KOPT-K1 (cell line): ENCODE data around the gene UCHL3.

ENCODE experiments used
- H3K27ac ChIP-seq: fragments of 200-600 bp; sonication (generic); 2 replicates; pipeline ENCODE4 v1.5.1; 2016; ENCODE audit warnings: antibody characterized with exemption, mild to moderate bottlenecking, low read depth, low read length; ENCODE audit not compliant: poor library complexity, severe bottlenecking
- H3K36me3 ChIP-seq: fragments of 200-600 bp; sonication (generic); 2 replicates; pipeline ENCODE4 v1.5.1; 2017; ENCODE audit warnings: antibody characterized with exemption, mild to moderate bottlenecking, low read length, moderate library complexity; ENCODE audit not compliant: insufficient read depth
- H3K9me3 ChIP-seq: fragments of 200-600 bp; sonication (generic); 2 replicates; pipeline ENCODE4 v1.5.1; 2017; ENCODE audit warnings: antibody characterized with exemption, low read length, mild to moderate bottlenecking; ENCODE audit not compliant: insufficient read depth, poor library complexity, severe bottlenecking

The UCHL3 gene

GRCh38 chr13:75635101-75635827 lies 85.7 kb downstream of the UCHL3 start:
- no peak overlapping the region for H3K27ac ChIP-seq
- H3K36me3 ChIP-seq, result no peaks in the 10 kb centered on the region
- H3K9me3 ChIP-seq, result no peaks in the 10 kb centered on the region

DNA sequence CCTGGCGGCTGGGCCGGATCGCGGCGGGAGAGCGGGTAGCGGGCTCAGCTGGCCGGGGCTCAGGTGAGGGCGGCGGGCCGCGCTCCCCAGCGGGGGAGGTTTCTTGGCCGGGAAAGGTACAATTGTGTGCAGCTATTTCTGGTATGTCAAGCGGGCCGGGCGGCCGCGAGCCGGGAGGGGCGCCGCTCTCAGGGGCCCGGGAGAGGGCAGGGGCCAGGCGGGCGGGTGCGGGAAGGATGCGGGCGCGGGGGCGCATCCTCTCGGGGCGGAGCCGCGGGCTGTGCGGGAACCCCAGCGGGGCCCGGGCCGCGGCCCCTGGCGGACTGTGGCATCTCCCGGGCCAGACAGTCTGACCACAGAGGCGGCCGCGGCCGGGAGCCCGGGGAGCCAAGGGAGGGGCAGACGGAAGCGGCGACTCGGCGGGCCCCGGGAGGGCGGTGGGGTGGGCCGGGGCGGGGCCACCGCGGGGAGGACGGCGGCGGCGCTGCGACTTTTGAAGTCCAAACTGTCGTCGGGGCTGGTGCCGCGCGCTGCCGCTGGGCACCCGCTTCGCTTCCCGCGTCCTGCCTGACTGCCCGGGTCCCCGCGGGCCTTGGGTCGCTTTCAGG lies 86.3 kb downstream of the UCHL3 start, which contains the start of gene LMO7:
LMO7 (plus strand) TSS at position 503 of the 608 bp plus-strand sequence. CDS start 328 bp downstream, outside the sequence.
- no peaks in the 10 kb centered on the region for H3K9me3 ChIP-seq
- H3K36me3 ChIP-seq, result no peaks in the 10 kb centered on the region
- peak within 1 kb of the TSS; percentile 57 for H3K27ac ChIP-seq

DNA sequence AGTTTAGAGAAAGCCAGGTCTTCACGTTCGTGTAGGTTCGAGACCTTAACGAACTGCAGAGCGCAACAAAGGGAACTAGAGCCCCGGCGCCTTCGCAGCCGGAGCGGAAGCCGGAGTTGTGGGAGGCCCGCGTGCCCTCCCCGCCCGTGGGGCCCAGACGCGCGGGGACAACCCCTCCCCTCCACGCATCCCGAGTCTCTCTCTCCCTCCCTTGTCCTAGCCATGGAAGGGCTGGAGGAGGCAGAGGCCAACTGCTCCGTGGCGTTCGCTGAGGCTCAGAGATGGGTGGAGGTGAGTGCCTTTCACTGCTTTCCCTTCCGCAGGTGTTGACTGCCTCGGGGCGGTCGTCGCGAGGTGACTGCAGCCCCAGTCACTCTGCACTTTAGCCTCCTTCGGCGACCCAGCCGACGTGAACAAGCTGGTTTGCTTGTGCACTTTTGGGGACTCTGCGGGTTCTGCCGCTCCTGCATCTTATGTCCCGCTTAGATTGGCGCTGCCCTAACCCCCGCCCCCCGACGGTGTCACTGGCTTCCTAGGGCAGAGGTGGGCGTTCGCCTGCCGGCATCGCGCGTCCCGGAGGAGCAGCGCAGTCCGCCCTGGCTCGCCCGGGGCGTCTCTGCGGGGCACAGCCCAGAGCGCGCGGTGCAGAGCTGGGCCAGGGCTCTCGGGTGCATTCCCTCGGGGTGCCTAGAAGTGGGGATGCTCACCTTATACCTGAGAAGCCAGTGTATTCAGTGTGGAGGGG lies 87.0 kb downstream of the UCHL3 start:
- H3K9me3 ChIP-seq, result no peaks in the 10 kb centered on the region
- peak overlapping the region; percentile 57 for H3K27ac ChIP-seq
- H3K36me3 ChIP-seq, result no peaks in the 10 kb centered on the region

DNA sequence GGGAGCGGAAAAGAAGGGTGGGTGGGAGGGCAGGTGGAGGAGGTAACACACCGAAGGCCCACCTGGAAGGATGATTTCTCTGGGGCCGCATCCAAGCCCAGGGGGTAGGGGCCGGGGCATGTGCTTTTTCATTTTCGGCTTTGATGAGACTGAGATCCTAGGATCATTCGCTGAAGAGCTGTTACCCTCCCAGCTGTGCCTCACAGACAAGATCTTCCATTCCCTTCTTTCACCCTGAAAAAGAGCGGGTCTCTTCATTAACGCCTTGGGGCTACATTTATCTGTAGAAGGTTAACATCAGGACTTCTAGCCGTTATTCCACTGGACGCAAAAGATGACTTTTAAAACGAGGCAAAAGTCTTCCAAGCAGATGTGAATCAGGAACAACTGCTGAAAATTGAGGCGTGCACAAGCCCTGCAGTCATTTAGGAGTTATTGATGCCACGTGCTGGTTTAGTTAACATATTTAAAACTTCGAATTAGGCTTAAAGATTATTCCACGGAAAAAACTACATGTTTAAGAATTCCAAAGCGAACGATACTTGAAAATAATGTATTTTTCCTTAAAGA lies 87.7 kb downstream of the UCHL3 start:
- H3K27ac ChIP-seq, result no peak overlapping the region
- no peaks in the 10 kb centered on the region for H3K9me3 ChIP-seq
- no peaks in the 10 kb centered on the region for H3K36me3 ChIP-seq

GRCh38 chr13:75639454-75639853 lies 89.9 kb downstream of the UCHL3 start:
- Histone ChIP-seq H3K9me3 (no peaks in the 10 kb centered on the region), H3K27ac (no peak overlapping the region), H3K36me3 (no peaks in the 10 kb centered on the region)

GRCh38 chr13:75641026-75641425 lies 91.4 kb downstream of the UCHL3 start:
- Histone ChIP-seq H3K9me3 (no peaks in the 10 kb centered on the region), H3K36me3 (no peaks in the 10 kb centered on the region), H3K27ac (no peak overlapping the region)

DNA sequence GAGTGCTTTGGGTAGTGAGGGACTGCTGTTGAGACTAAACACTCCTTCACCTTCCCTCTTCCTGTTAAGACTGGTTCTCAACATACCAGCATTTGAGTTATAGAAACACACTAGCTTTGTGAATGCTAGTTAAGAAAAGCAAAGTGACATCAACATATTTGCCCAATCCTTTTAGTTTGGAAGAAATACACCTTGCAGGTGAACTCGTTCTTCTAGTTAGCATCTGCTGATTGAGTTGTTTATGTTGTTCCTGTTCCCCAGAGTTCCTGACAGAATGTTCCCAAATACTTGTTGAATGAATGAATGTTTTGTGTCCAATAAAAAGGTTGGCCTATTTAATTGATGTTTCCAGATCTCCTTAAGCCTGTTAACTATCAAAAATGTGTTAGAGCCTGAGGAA lies 93.6 kb downstream of the UCHL3 start:
- Histone ChIP-seq H3K36me3 (no peaks in the 10 kb centered on the region), H3K9me3 (no peaks in the 10 kb centered on the region), H3K27ac (no peak overlapping the region)

GRCh38 chr13:75643693-75644092 lies 94.1 kb downstream of the UCHL3 start:
- Histone ChIP-seq H3K27ac (no peak overlapping the region), H3K36me3 (no peaks in the 10 kb centered on the region), H3K9me3 (no peaks in the 10 kb centered on the region)

GRCh38 chr13:75645141-75645540 lies 95.5 kb downstream of the UCHL3 start:
- Histone ChIP-seq H3K27ac (no peak overlapping the region), H3K36me3 (no peaks in the 10 kb centered on the region), H3K9me3 (no peaks in the 10 kb centered on the region)

- no peaks in the 10 kb centered on the region for H3K36me3 ChIP-seq
- no peaks in the 10 kb centered on the region for H3K9me3 ChIP-seq
- no peak overlapping the region for H3K27ac ChIP-seq
Observed at GRCh38 chr13:75647126-75647784, 97.7 kb downstream of the UCHL3 start.

DNA sequence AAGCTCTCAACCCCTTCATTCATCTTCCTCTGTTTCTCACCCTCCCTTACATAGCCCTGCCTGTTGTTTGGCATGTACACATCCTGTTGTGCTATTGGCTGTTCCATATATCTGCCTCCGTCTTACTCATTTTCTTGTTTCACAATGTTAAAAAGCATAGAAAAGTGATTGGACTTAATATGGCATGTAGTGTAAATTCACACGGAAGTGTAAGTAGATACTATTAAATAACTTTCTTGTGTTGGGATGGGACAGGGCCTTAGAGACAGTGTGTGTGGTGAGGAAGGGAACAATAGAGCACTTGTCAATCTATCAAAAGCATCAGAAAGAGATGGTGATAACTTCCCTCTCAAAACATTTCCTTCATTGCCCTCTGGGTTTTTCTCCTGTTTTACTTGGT lies 98.9 kb downstream of the UCHL3 start:
- H3K36me3 ChIP-seq, result no peaks in the 10 kb centered on the region
- H3K27ac ChIP-seq, result no peak overlapping the region
- no peaks in the 10 kb centered on the region for H3K9me3 ChIP-seq

DNA sequence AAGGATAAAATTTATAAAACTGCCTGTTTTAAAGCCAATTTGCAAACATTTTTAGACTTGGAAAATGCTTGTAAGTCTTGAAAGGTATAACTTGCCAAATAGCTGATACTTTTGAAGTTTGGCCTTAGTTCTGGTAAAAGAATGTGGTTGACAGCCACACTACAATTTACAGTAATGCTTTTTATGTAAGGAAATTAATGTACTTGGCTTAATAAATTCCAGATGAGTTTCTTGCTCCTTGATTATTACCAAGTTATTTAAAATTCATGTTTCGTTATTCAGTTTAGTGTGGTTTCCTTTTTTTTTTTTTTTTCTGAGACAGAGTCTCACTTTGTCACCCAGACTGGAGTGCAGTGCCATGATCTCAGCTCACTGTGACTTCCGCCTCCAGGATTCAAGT lies 101.4 kb downstream of the UCHL3 start:
- Histone ChIP-seq H3K27ac (no peak overlapping the region), H3K9me3 (no peaks in the 10 kb centered on the region), H3K36me3 (no peaks in the 10 kb centered on the region)

DNA sequence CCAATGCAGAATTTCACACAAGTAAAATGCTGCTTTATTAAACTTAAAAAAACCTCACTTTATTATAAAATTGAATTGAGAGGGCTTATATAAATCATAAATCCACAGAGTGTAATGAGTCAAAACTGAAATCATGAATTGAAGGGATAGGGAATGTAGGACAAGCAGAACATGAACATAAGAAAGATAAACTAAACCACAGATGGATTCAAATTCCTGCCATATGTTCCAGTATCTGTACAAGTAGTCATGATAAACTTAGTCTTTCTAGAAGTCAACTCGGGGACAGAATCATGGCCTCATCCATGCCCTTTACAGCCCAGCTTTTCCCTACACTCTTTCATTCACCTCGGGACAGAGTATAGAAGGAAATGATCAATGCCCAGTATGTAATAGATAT lies 103.1 kb downstream of the UCHL3 start:
- Histone ChIP-seq H3K9me3 (no peaks in the 10 kb centered on the region), H3K27ac (no peak overlapping the region), H3K36me3 (no peaks in the 10 kb centered on the region)
